ENCODE results near the gene B4GALT2.

B4GALT2 gene

DNA sequence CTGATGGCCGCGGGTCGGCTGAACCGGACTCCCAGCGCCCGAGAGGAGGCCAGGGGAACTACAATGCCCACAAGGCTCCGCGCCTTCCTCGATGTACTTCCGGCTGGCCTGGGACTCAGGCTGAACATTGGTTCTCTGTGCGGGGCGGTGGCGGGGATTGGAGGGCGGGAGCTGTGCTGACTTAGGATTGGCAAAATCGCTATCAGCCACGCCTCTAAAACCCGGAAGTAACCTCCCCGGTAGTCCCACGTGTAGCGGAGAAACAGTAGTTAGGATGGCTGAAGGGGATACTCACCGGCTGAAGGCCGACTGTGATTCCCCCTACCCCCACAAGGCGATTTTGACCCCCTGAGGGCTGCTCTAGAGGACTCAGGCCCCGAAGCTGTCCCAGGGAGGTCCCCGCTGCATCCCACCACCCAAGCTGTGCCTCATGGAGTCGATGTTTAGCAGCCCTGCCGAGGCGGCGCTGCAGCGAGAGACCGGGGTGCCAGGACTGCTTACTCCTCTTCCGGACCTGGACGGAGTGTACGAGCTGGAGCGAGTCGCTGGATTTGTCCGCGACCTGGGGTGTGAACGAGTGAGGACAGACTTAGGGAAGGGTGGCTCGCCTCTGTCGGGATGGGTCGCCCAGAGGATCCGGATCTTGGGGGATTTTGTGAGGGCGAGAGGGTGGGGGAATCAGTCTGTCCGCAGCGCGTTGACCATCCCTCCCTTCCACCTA lies 9.1 kb upstream of the B4GALT2 start, which contains the start of gene DPH2:
Gene DPH2, plus strand, starts transcription at position 265 of the 721 bp plus-strand sequence. Its CDS starts 166 bp downstream, at position 431.
- peak; percentile 90 for DNase-seq (ENCODE audit: low read depth)

DNA sequence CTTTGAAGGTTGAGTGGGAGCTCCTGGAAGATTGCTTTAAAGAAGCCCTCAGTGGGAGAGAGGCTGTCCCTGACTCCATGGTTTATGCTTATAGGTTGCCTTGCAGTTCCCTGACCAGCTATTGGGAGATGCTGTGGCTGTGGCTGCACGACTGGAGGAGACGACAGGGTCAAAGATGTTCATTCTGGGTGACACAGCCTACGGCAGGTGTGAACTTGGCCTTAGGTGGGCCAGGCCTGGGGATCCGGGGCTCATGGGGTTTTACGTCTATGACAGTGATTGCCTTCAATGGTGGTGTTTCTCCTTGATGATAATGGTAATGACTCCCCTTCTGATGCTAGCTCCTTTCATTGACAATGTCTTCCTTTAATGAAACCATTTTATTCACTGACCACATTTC lies 8.5 kb upstream of the B4GALT2 start:
- DNase-seq (ENCODE audit: low read depth) = no peak

DNA sequence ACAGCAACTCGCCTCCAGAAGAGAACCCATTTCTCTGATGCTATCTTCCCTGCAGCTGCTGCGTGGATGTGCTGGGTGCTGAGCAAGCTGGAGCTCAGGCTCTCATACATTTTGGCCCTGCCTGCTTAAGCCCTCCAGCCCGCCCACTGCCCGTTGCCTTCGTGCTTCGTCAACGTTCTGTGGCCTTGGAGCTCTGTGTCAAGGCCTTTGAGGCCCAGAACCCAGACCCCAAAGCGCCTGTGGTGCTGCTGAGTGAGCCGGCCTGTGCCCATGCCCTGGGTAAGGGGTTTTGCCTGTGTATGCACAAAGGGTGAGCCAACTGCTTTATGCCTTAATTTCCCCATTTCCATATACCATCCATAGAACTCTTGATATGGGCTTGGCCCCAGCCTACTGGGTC lies 8.1 kb upstream of the B4GALT2 start:
- no peak for DNase-seq (ENCODE audit: low read depth)

DNA sequence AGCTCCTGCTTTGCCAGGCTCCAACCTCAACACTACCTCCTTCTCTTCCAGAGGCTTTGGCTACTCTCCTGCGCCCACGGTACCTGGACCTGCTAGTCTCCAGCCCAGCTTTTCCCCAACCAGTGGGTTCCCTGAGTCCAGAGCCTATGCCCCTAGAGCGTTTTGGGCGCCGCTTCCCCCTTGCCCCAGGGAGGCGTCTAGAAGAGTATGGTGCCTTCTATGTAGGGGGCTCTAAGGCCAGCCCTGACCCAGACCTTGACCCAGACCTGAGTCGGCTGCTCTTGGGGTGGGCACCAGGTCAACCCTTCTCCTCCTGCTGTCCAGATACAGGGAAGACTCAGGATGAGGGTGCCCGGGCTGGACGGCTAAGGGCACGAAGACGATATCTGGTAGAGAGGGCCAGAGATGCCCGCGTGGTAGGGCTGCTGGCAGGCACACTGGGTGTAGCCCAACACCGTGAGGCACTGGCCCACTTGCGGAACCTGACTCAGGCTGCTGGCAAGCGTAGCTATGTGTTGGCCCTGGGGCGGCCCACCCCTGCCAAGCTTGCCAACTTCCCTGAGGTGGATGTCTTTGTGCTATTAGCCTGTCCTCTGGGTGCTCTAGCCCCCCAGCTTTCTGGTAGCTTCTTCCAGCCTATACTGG lies 7.6 kb upstream of the B4GALT2 start:
- no peak for DNase-seq (ENCODE audit: low read depth)

DNA sequence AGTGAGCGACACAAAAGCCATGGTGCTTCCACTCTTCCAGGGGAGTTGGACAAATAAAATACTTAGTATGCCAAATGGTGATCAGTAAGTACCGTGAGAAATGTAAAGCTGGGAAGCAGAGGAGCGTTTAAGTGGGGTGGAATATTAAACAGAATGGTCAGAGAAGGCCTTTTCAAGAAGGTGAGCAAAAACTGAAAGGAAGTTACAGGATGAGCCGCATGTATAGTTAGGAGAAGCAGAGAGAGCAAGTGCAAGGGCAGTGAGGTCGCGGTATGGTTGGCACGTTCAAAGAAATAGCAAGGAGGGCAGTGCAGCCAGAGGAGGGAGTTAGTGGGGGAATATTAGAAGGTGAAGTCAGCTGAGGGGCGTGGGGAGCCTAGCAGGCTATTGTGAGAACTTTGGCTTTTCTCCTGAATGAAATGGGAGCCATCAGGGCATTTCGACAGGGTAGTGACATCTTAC lies 5.0 kb upstream of the B4GALT2 start:
- no peak for DNase-seq (ENCODE audit: low read depth)

DNA sequence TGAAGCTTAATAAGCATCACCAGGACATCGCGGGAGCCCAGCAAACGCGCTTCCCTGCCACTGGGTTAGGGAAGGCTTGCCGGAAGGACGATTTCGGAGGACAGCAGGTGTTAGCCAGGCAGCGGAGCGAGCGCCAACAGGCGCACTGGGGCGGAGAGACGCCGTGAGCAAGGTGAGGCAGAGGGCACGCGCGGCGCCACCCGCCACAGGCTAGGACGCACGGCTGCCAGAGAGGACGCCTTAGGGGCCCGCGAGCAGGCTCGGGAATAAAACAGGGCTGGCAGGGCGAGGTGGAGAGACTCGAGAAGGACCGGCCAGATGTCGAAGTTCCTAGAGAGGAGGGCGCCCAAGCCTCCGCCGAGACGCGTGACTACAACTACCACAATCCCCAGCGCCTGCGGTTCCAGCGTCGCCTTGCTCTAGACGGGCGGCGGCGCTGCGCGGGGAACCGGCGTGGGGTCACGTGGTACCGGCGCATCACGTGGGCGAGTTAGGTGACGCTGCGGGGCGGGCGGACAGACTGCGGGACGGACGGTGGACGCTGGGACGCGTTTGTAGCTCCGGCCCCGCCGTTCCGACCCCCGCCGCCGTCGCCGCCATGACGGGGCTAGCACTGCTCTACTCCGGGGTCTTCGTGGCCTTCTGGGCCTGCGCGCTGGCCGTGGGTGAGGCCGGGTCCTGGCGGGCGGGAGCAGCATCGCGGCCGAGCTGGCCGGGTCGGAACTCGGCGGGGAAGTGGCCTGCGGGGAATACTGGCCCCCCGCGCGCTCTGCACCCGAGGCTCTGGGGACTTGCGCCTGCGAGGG lies 4.4 kb upstream of the B4GALT2 start, which contains the start of gene ATP6V0B:
Gene ATP6V0B, plus strand, starts transcription at position 518 of the 806 bp plus-strand sequence. Its CDS starts 81 bp downstream, at position 599.
- peak; percentile 87 for DNase-seq (ENCODE audit: low read depth)

DNA sequence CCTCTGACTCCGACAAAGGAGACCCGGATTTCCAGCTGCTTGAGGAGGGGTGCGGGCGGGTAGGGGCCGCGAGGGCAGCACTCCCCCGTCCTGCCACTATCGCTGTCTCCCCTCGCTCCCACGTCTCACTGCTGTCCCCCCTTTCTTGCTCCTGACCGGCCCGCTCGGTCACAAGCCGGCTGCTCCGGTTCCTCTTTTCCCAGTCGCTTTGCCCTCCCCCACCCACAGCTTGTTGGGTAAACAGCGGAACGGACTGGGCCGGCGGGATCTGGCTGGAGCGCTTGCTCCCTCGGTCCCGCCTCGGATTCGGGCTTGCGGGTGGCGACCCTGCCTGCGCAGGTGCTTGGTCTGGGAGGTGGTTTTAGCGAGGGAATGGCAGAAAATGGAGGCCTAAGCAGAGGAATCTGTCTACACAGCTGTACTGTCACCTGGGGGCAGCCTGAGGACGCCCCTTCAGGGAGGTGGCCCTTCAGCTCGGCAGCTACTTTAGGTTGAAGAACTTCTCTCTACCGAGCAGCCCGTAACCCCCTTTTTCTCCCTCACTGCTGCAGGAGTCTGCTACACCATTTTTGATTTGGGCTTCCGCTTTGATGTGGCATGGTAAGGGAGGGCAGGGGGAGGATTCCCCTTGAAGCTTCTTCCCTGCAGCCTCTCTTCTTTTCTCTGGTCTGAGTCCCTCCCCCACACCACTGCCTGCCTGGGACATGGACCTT lies 3.6 kb upstream of the B4GALT2 start:
- DNase-seq (ENCODE audit: low read depth) = peak; percentile 10

DNA sequence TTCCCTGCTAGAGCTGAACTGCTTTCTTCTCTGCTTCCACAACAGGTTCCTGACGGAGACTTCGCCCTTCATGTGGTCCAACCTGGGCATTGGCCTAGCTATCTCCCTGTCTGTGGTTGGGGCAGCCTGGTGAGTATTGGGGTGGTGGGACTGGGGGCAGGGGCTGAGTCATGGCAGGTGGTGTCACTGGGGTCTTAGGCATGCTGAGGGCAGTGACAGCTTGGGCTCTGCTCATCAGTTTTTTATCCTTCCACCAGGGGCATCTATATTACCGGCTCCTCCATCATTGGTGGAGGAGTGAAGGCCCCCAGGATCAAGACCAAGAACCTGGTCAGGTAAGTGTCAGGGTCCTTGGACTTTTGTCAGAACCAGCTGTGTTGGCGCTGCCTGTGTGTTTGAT lies 3.0 kb upstream of the B4GALT2 start:
- no peak for DNase-seq (ENCODE audit: low read depth)

DNA sequence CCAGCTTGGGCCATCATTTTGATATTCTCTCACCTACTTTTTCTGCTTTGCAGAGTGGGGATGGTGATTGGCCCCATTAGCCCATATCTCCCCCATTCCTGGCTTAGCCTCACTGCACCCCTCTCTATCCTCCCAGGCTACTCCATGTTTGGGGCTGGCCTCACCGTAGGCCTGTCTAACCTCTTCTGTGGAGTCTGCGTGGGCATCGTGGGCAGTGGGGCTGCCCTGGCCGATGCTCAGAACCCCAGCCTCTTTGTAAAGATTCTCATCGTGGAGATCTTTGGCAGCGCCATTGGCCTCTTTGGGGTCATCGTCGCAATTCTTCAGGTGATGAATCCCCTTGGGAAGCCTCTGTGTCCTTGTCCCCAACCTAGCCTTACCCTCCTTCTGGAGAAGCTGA lies 2.1 kb upstream of the B4GALT2 start:
- DNase-seq (ENCODE audit: low read depth) = no peak

DNA sequence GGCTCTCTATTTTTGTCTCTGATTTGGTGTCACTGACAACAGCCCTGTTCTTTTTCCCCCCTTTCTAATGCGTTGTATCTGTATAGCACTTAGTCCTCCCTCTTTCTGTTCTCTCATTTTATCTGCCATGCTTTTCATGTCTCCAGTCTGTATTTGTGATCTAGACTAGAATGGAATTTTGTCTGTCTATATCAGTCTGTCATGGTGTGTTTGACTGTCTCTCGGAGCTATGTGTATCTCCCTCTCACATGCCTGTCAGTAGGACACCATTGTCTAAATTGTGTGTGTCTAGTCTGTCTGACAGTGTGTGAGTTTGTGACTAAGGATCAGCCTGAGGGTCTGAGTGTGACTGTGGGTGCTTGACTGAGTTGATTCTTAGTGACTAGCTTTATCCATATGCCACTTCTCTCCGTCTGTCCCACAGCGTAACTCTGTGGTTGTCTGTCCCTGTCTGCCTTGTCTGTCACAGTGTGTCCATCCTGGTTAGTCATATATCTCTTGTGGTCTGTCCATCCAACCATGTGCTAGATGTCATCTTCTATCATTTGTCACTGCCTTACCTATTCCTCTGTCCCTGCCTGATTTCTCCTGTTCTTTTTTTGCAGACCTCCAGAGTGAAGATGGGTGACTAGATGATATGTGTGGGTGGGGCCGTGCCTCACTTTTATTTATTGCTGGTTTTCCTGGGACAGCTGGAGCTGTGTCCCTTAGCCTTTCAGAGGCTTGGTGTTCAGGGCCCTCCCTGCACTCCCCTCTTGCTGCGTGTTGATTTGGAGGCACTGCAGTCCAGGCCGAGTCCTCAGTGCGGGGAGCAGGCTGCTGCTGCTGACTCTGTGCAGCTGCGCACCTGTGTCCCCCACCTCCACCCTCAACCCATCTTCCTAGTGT lies 1.4 kb upstream of the B4GALT2 start:
- no peak for DNase-seq (ENCODE audit: low read depth)

DNA sequence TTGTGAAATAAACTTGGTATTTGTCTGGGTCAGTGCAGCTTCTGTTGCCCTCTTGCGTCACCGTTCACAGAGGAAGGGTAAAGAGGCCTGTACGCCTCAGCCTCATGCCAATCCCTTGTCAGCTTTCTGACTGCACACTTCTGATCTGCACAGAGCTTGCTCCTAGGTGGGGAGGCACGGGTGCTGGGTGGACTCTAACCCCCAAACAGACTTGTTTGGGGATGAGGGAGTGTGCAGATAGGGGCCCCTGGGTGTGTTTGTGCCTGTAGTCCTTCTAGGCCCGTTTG lies 803 bp upstream of the B4GALT2 start:
- no peak for DNase-seq (ENCODE audit: low read depth)

DNA sequence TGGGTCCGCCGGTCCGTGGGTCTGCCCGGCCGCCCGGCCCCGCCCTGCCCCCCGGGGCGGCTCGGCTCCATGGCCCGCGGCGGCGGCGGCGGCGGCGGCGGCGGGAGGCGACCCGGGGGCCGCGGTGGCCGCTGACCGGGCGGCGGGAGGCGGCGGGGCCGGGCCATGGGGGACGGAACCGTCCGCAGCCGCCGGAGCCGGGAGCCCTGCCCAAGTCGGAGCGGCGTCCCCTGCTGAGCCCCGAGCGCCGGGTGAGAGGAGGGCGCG lies 184 bp downstream of the B4GALT2 start:
- DNase-seq (ENCODE audit: low read depth) = no peak

DNA sequence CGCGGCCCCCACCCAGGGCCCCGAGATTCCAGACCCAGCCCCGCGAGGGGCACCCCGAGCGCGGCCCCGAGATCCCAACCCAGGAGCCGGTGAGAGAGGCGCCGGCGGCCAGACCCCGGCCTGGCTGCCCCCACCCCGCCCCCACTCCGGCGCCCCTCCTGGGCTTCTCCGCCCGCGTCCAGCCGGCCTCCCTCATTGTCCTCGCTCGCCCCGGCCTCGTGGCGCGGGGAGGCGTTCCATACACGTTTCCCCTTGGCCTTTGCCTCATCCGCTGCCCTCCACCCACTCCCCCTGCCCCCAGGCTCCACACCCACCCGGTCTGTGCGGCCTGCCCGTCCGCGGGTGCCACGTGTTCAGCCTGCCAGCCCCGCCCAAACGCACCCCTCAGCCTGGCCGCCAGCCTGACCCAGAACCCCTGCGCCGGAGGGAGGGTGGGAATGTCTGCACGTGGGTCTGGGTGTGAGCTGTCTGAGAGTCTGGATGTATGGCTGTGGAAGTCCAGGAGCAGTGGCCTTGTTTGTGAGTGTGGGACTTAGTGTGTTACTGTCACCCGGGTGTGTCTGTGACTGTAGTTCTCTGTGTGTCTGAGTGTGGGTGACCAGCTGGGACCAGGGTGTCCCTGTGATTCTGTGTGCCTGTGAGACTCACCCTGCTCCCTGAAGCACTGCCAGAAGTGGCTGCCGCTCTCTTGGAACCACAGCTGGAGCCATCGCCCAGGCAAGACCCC lies 681 bp downstream of the B4GALT2 start:
- no peak for DNase-seq (ENCODE audit: low read depth)

DNA sequence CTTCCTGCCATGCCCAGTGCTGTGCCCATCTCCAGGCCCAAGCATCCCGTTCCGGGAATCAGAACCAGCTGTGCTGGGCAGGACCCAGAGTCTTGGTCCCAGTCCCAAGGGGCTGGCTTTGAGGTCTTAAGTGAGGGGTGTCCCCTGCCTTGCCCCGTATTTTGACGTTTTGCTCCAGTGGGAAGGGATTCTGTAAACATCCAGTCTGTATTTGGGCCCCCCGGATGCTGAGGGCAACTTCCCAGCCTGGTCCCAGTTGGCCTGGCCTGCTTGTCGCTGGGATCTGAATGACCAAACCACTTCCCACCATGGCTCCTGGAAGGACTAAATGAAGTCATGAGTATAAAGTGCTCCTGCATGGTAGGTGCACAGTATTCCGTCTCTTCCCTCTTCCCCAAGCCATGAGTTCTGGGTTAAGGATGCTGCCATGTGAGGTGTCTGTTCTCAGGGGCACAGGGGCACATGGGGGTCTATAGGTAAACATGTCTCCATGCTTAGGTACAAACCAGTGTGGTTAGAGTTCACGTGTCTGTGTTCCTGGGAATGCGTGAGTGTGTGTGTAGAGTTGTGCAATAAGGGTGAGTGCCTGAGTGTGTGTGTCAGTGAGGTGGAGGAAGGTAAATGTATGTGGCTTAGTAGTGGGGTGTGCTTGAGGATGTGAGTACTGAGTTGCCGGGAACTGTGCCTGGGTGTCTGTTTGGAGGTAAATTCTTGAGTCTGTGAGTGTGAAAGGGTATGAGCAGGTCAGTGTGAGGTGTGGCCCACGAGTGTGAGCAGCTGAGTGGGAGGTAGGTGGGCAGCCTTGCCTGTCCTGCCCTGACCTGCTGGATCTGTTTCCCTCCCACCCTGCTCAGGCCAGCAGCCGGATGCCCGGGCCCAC lies 1.5 kb downstream of the B4GALT2 start:
- no peak for DNase-seq (ENCODE audit: low read depth)

DNA sequence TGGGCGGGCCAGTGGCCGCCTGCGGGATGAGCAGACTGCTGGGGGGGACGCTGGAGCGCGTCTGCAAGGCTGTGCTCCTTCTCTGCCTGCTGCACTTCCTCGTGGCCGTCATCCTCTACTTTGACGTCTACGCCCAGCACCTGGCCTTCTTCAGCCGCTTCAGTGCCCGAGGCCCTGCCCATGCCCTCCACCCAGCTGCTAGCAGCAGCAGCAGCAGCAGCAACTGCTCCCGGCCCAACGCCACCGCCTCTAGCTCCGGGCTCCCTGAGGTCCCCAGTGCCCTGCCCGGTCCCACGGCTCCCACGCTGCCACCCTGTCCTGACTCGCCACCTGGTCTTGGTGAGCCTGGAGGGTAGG lies 2.1 kb downstream of the B4GALT2 start:
- DNase-seq (ENCODE audit: low read depth) = no peak

DNA sequence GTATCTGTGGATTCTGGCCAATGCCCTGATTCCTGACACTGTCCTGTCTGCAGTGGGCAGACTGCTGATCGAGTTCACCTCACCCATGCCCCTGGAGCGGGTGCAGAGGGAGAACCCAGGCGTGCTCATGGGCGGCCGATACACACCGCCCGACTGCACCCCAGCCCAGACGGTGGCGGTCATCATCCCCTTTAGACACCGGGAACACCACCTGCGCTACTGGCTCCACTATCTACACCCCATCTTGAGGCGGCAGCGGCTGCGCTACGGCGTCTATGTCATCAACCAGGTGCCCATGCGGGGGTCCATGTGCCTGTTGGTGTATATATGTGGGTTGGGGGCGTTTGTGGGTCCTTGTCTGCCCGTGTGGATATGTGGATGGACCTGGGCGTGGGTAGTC lies 2.6 kb downstream of the B4GALT2 start:
- DNase-seq (ENCODE audit: low read depth) = no peak

DNA sequence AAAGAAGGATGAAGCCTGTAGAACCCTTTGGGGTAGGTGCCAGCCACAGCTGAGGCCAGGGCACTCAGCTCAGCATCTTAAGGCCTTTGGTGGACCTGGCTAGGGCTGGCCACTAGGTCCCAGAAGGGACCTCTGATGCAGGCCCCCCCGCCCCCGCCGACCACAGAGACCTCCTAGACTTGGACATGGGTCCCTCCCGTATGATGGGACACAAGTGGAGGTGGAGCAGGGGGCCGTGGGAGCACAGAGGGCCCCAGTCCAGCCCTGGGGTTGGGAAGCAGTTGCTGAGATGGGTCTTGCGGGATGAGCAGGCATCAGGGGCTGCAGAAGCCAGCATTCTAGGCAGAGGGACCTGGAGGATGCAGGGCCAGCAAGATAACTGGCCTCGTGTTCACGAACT lies 3.2 kb downstream of the B4GALT2 start:
- no peak for DNase-seq (ENCODE audit: low read depth)

DNA sequence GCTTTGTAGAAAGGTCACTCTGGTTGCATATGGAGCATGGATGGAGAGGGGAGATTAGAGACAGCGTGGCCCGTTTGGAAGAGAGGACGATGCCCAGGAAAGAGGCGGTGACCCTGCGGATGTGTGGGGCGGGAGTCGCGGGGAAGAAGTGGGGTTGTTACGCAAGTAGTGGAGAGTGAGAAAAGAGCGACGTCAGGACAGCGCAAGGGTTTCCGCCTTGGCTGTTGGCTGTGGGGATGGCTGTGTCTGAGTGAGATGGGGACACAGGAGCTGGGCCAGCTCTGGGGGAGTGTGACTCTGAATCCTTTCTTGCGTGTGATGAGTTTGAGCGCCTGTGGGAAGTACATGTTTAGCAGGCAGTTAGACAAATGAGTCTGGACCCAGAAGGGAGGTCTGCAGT lies 3.8 kb downstream of the B4GALT2 start:
- no peak for DNase-seq (ENCODE audit: low read depth)

DNA sequence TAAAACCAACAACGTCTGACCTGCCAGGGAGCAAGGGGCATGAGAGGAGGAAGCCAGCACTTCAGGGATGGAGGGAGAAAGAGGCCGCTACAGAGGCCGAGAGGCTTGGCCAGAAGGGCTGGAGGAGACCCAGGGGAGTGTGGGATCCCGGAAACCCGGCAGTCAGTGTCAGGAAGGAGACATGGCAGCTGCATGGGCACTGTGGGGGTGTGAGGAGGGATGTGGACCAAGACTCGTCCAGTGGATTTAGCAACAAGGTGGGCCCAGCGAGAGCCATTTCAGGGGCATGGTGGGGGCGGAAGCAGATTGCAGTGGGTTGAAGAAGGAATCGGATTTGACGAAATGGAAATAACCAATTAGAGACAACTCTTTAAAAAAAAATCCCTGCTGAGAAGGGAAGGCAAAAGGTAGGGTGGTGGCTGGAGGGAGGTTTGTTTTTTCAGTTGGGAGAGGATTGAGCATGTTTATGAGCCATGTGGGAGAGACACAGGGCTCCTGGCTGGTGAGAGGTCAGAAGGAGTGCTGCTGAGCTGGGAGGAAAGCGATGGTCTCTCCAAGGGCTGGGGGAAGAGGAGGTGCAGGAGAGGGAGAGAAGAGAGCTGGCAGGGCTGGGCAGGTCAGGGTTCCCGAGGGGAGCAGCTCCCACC lies 4.4 kb downstream of the B4GALT2 start:
- no peak for DNase-seq (ENCODE audit: low read depth)

Measured in activated T-helper 1 cell treated with Interleukin-2 at 50 U/mL for 16 hours (primary cell).